OCI-LY1 (cell line): ENCODE results near the gene AK5.

ENCODE experiments used
- H2AFZ ChIP-seq: fragments of 200-600 bp; sonication (generic), shearing (Covaris generic); 2 replicates; pipeline ENCODE4 v1.6.0; 2014; ENCODE audit warnings: antibody characterized with exemption, mild to moderate bottlenecking, low read length
- H3F3A ChIP-seq: fragments of 200-600 bp; sonication (generic), shearing (Covaris generic); 2 replicates; pipeline ENCODE4 v1.6.0; 2014; ENCODE audit warnings: mild to moderate bottlenecking, antibody characterized with exemption, low read length, moderate library complexity; ENCODE audit not compliant: insufficient read depth
- H3K27ac ChIP-seq: fragments of 200-600 bp; sonication (generic); 2 replicates; pipeline ENCODE4 v1.5.1; 2014; ENCODE audit warnings: low read length, mixed run types, mild to moderate bottlenecking, low read depth; ENCODE audit not compliant: poor library complexity, severe bottlenecking
- H3K27me3 ChIP-seq: fragments of 200-600 bp; sonication (generic); 2 replicates; pipeline ENCODE4 v1.6.0; 2014; ENCODE audit warnings: antibody characterized with exemption, mild to moderate bottlenecking, low read length, moderate library complexity; ENCODE audit not compliant: insufficient read depth
- H3K36me3 ChIP-seq: fragments of 200-600 bp; sonication (generic); 2 replicates; pipeline ENCODE4 v1.6.1; 2014; ENCODE audit warnings: mild to moderate bottlenecking, antibody characterized with exemption, low read length, moderate library complexity, mixed read lengths; ENCODE audit not compliant: insufficient read depth
- H3K4me1 ChIP-seq: fragments of 200-600 bp; sonication (generic); 2 replicates; pipeline ENCODE4 v1.5.1; 2014; ENCODE audit warnings: mild to moderate bottlenecking, low read length, moderate library complexity; ENCODE audit not compliant: insufficient read depth, severe bottlenecking
- H3K4me2 ChIP-seq: fragments of 200-600 bp; sonication (generic), shearing (Covaris generic); 2 replicates; pipeline ENCODE4 v1.6.1; 2014; ENCODE audit warnings: low read length
- H3K4me3 ChIP-seq: fragments of 200-600 bp; sonication (generic); 2 replicates; pipeline ENCODE4 v1.5.1; 2014; ENCODE audit warnings: low read length, low read depth, mild to moderate bottlenecking, mixed read lengths; ENCODE audit not compliant: poor library complexity, severe bottlenecking
- H3K79me2 ChIP-seq: fragments of 200-600 bp; shearing (Covaris generic); 2 replicates; pipeline ENCODE4 v1.6.1; 2016; ENCODE audit warnings: mixed run types, low read length, mixed read lengths; ENCODE audit not compliant: insufficient read depth
- H3K9ac ChIP-seq: fragments of 200-600 bp; sonication (generic), shearing (Covaris generic); 2 replicates; pipeline ENCODE4 v1.6.1; 2014; ENCODE audit warnings: mild to moderate bottlenecking, low read length, mixed read lengths
- H3K9me2 ChIP-seq: fragments of 200-600 bp; sonication (generic), shearing (Covaris generic); 2 replicates; pipeline ENCODE4 v1.6.1; 2014; ENCODE audit warnings: low read depth, mild to moderate bottlenecking, low read length, mixed read lengths
- H3K9me3 ChIP-seq: fragments of 200-600 bp; shearing (Covaris generic); 2 replicates; pipeline ENCODE4 v1.6.1; 2014; ENCODE audit warnings: low read length, mixed read lengths
- H4K20me1 ChIP-seq: fragments of 200-600 bp; sonication (generic), shearing (Covaris generic); 2 replicates; pipeline ENCODE4 v1.6.0; 2016; ENCODE audit warnings: mild to moderate bottlenecking, low read length; ENCODE audit not compliant: insufficient read depth
- CTCF ChIP-seq: fragments of 200-600 bp; sonication (generic), shearing (Covaris generic); IDR thresholded peaks from 2 replicates; pipeline ENCODE4 v1.5.1; 2017; ENCODE audit warnings: mild to moderate bottlenecking, antibody characterized with exemption, low read length, moderate library complexity, mixed read lengths
- EZH2 ChIP-seq: fragments of 200-600 bp; sonication (generic), shearing (Covaris generic); IDR thresholded peaks from 2 replicates; pipeline ENCODE4 v1.8.0; 2017; ENCODE audit warnings: borderline replicate concordance, mixed run types, mild to moderate bottlenecking, antibody characterized with exemption, low read length, moderate library complexity, mixed read lengths

Gene AK5

GRCh38 chr1:77585610-77586314, 303.9 kb downstream of the AK5 start:
- no peak overlapping the region for H3K27ac ChIP-seq
- H3K27me3 ChIP-seq, result no peaks in the 10 kb centered on the region
- TF ChIP-seq CTCF (no peak), EZH2 (no peak)
- H3K79me2 ChIP-seq, result no peaks in the 10 kb centered on the region
- H3K4me2 ChIP-seq, result 0 out of 2 replicates have a peak overlapping the region, but pooled peaks have one; percentile 11
- H3K9me3 ChIP-seq, result no peaks in the 10 kb centered on the region
- H3K4me1 ChIP-seq, result peaks cover 6% of the 10 kb centered on the region
- H3K36me3 ChIP-seq, result peaks cover 23% of the 10 kb centered on the region
- H3K9ac ChIP-seq, result no peak overlapping the region
- H3F3A ChIP-seq, result no peaks in the 10 kb centered on the region
- H3K4me3 ChIP-seq, result no peak overlapping the region
- H2AFZ ChIP-seq, result no peak overlapping the region
- no peaks in the 10 kb centered on the region for H4K20me1 ChIP-seq
- no peaks in the 10 kb centered on the region for H3K9me2 ChIP-seq

GRCh38 chr1:77589231-77589630, 307.4 kb downstream of the AK5 start:
- H3K79me2 ChIP-seq, result no peaks in the 10 kb centered on the region
- H4K20me1 ChIP-seq, result no peaks in the 10 kb centered on the region
- TF ChIP-seq EZH2 (no peak), CTCF (no peak)
- no peaks in the 10 kb centered on the region for H3F3A ChIP-seq
- H3K4me2 ChIP-seq, result no peak overlapping the region
- H3K9ac ChIP-seq, result no peak overlapping the region
- H3K36me3 ChIP-seq, result 0 out of 2 replicates have a peak, but pooled peaks cover 10% of the 10 kb centered on the region
- H3K9me3 ChIP-seq, result no peaks in the 10 kb centered on the region
- no peak overlapping the region for H3K4me3 ChIP-seq
- H3K27me3 ChIP-seq, result no peaks in the 10 kb centered on the region
- no peak overlapping the region for H3K27ac ChIP-seq
- no peak overlapping the region for H2AFZ ChIP-seq
- H3K9me2 ChIP-seq, result no peaks in the 10 kb centered on the region
- peaks cover 6% of the 10 kb centered on the region for H3K4me1 ChIP-seq

GRCh38 chr1:77590651-77591050, 308.8 kb downstream of the AK5 start:
- Histone ChIP-seq H3K27me3 (no peaks in the 10 kb centered on the region), H3K4me3 (no peak overlapping the region)

More at GRCh38 chr1:77590651-77591050, 308.8 kb downstream of the AK5 start:
- Histone ChIP-seq H4K20me1 (no peaks in the 10 kb centered on the region), H3K9me2 (no peaks in the 10 kb centered on the region), H2AFZ (no peak overlapping the region), H3K4me2 (no peak overlapping the region), H3K27ac (no peak overlapping the region), H3K4me1 (peaks cover 3% of the 10 kb centered on the region), H3K9me3 (no peaks in the 10 kb centered on the region), H3K79me2 (no peaks in the 10 kb centered on the region), H3K9ac (no peak overlapping the region), H3K36me3 (peaks cover 14% of the 10 kb centered on the region; the same call in 1 of the 2 replicates), H3F3A (no peaks in the 10 kb centered on the region)
- TF ChIP-seq EZH2, result no peak
- no peak for TF ChIP-seq CTCF
